Measurements from ENCODE around the gene CA9.

Gene CA9

GRCh38 chr9:35675732-35676392 is 2.1 kb downstream of the CA9 start:
- H3K4me3 ChIP-seq (ENCODE audit: low read depth in 1 of 2, low read length in 2 of 2): no peak overlapping the region
- no peak for ATAC-seq (ENCODE audit: insufficient read depth, low read depth)
- no peak for TF ChIP-seq EZH2 (IDR thresholded peaks at IDR 0.05; ENCODE audit: borderline replicate concordance, low read depth, low read length, severe bottlenecking)
- TF ChIP-seq, protein P1, sequence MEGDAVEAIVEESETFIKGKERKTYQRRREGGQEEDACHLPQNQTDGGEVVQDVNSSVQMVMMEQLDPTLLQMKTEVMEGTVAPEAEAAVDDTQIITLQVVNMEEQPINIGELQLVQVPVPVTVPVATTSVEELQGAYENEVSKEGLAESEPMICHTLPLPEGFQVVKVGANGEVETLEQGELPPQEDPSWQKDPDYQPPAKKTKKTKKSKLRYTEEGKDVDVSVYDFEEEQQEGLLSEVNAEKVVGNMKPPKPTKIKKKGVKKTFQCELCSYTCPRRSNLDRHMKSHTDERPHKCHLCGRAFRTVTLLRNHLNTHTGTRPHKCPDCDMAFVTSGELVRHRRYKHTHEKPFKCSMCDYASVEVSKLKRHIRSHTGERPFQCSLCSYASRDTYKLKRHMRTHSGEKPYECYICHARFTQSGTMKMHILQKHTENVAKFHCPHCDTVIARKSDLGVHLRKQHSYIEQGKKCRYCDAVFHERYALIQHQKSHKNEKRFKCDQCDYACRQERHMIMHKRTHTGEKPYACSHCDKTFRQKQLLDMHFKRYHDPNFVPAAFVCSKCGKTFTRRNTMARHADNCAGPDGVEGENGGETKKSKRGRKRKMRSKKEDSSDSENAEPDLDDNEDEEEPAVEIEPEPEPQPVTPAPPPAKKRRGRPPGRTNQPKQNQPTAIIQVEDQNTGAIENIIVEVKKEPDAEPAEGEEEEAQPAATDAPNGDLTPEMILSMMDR (IDR thresholded peaks at IDR 0.05; ENCODE audit: borderline replicate concordance, extremely low read depth, low read length, poor library complexity, severe bottlenecking): no peak

GRCh38 chr9:35679091-35679490 is 5.4 kb downstream of the CA9 start:
- TF ChIP-seq, protein P1 (IDR thresholded peaks at IDR 0.05; ENCODE audit: borderline replicate concordance, extremely low read depth, low read length, poor library complexity, severe bottlenecking): no peak
- no peak for TF ChIP-seq EZH2 (IDR thresholded peaks at IDR 0.05; ENCODE audit: borderline replicate concordance, low read depth, low read length, severe bottlenecking)
- Histone ChIP-seq H2AFZ (ENCODE audit: low read depth, low read length) (no peak overlapping the region), H3K36me3 (ENCODE audit: insufficient read depth, low read length) (peaks cover 15% of the 10 kb centered on the region; the same call in 1 of the 2 replicates), H3K4me1 (ENCODE audit: insufficient read depth, low read length) (no peaks in the 10 kb centered on the region), H4K20me1 (ENCODE audit: insufficient read depth, low read length) (no peaks in the 10 kb centered on the region; the same call in 1 of the 2 replicates), H3K4me2 (ENCODE audit: insufficient read depth, low read length) (no peak overlapping the region), H3K4me3 (ENCODE audit: low read depth in 1 of 2, low read length in 2 of 2) (no peak overlapping the region), H3K27me3 (ENCODE audit: insufficient read depth, low read length, poor library complexity) (no peaks in the 10 kb centered on the region), H3K9me3 (ENCODE audit: insufficient read depth, low read length, severe bottlenecking) (no peaks in the 10 kb centered on the region), H3K9ac (ENCODE audit: low read depth, low read length) (no peak overlapping the region), H3K27ac (ENCODE audit: low read length) (no peak overlapping the region), H3K79me2 (ENCODE audit: insufficient read depth, low read length) (no peaks in the 10 kb centered on the region)
- no peak for ATAC-seq (ENCODE audit: insufficient read depth, low read depth)
- no peak for DNase-seq

More at GRCh38 chr9:35675732-35676392, 2.1 kb downstream of the CA9 start:
- no peaks in the 10 kb centered on the region for H4K20me1 ChIP-seq (ENCODE audit: insufficient read depth, low read length)
- H3K9ac ChIP-seq (ENCODE audit: low read depth, low read length): no peak overlapping the region
- no peaks in the 10 kb centered on the region for H3K27me3 ChIP-seq (ENCODE audit: insufficient read depth, low read length, poor library complexity)
- H2AFZ ChIP-seq (ENCODE audit: low read depth, low read length): no peak overlapping the region
- H3K4me2 ChIP-seq (ENCODE audit: insufficient read depth, low read length): no peak overlapping the region
- no peak for DNase-seq
- H3K27ac ChIP-seq (ENCODE audit: low read length): no peak overlapping the region
- no peaks in the 10 kb centered on the region for H3K9me3 ChIP-seq (ENCODE audit: insufficient read depth, low read length, severe bottlenecking)
- H3K79me2 ChIP-seq (ENCODE audit: insufficient read depth, low read length): no peaks in the 10 kb centered on the region
- H3K4me1 ChIP-seq (ENCODE audit: insufficient read depth, low read length): no peaks in the 10 kb centered on the region
- H3K36me3 ChIP-seq (ENCODE audit: insufficient read depth, low read length): no peaks in the 10 kb centered on the region

- no peak for TF ChIP-seq EZH2 (IDR thresholded peaks at IDR 0.05; ENCODE audit: borderline replicate concordance, low read depth, low read length, severe bottlenecking)
- TF ChIP-seq, protein P1 (IDR thresholded peaks at IDR 0.05; ENCODE audit: borderline replicate concordance, extremely low read depth, low read length, poor library complexity, severe bottlenecking): no peak
- Histone ChIP-seq H3K27ac (ENCODE audit: low read length) (no peak overlapping the region), H3K4me1 (ENCODE audit: insufficient read depth, low read length) (no peaks in the 10 kb centered on the region), H3K9ac (ENCODE audit: low read depth, low read length) (no peak overlapping the region), H3K36me3 (ENCODE audit: insufficient read depth, low read length) (peaks cover 23% of the 10 kb centered on the region), H4K20me1 (ENCODE audit: insufficient read depth, low read length) (no peaks in the 10 kb centered on the region; the same call in 1 of the 2 replicates), H3K4me3 (ENCODE audit: low read depth in 1 of 2, low read length in 2 of 2) (no peak overlapping the region), H3K27me3 (ENCODE audit: insufficient read depth, low read length, poor library complexity) (no peaks in the 10 kb centered on the region), H3K4me2 (ENCODE audit: insufficient read depth, low read length) (no peak overlapping the region), H2AFZ (ENCODE audit: low read depth, low read length) (no peak overlapping the region), H3K79me2 (ENCODE audit: insufficient read depth, low read length) (no peaks in the 10 kb centered on the region), H3K9me3 (ENCODE audit: insufficient read depth, low read length, severe bottlenecking) (no peaks in the 10 kb centered on the region)
- DNase-seq: no peak
- no peak for ATAC-seq (ENCODE audit: insufficient read depth, low read depth)
These were observed 6.1 kb downstream of the CA9 start for GRCh38 chr9:35679766-35680330.
